Measurements from ENCODE around the gene CASP12.
A peak's percentile ranks its signal among the peaks of the same experiment; 100 is the strongest.

CASP12 gene

GRCh38 chr11:104891135-104891534 lies 7.1 kb downstream of the CASP12 start:
- DNase-seq = no peak

GRCh38 chr11:104883342-104883741 lies 14.9 kb downstream of the CASP12 start:
- DNase-seq = no peak

- no peak for DNase-seq
These were observed 17.0 kb downstream of the CASP12 start for GRCh38 chr11:104881117-104881794.

GRCh38 chr11:104879514-104880190 lies 18.6 kb downstream of the CASP12 start:
- no peak for DNase-seq

GRCh38 chr11:104876861-104877431 lies 21.3 kb downstream of the CASP12 start:
- DNase-seq = no peak

GRCh38 chr11:104876324-104876723 lies 21.9 kb downstream of the CASP12 start:
- DNase-seq = no peak

- DNase-seq = no peak
These were observed 25.0 kb downstream of the CASP12 start for GRCh38 chr11:104873252-104873651.

GRCh38 chr11:104872393-104872792 lies 25.9 kb downstream of the CASP12 start:
- no peak for DNase-seq

- no peak for DNase-seq
These were observed 27.4 kb downstream of the CASP12 start for GRCh38 chr11:104870910-104871309.

- DNase-seq = no peak
These were observed 31.4 kb downstream of the CASP12 start for GRCh38 chr11:104866815-104867214.

GRCh38 chr11:104858882-104859775 lies 39.1 kb downstream of the CASP12 start:
- peak; percentile 17 for DNase-seq

GRCh38 chr11:104856607-104857006 lies 41.7 kb downstream of the CASP12 start:
- DNase-seq = no peak

- no peak for DNase-seq
These were observed 42.3 kb downstream of the CASP12 start for GRCh38 chr11:104855965-104856364.

- no peak for DNase-seq
These were observed 45.0 kb downstream of the CASP12 start for GRCh38 chr11:104853276-104853675.

- no peak for DNase-seq
These were observed 45.4 kb downstream of the CASP12 start for GRCh38 chr11:104852811-104853210.

GRCh38 chr11:104846216-104846615 lies 52.0 kb downstream of the CASP12 start:
- DNase-seq = no peak

GRCh38 chr11:104844451-104844850 lies 53.8 kb downstream of the CASP12 start:
- no peak for DNase-seq

GRCh38 chr11:104843150-104843836 lies 55.0 kb downstream of the CASP12 start:
- DNase-seq = no peak

GRCh38 chr11:104841973-104842525 lies 56.2 kb downstream of the CASP12 start:
- no peak for DNase-seq

- DNase-seq = no peak
These were observed 57.1 kb downstream of the CASP12 start for GRCh38 chr11:104841185-104841584.

- DNase-seq = no peak
These were observed 60.2 kb downstream of the CASP12 start for GRCh38 chr11:104837969-104838639.

- DNase-seq = no peak
These were observed 61.6 kb downstream of the CASP12 start for GRCh38 chr11:104836691-104837090.
